NCI-H2227 (cell line): ENCODE measurements around the gene ACSF3.
"Not testable (repeated sequence)": the region's sequence is repeated elsewhere in the genome, so short reads cannot be mapped to it uniquely, and the experiment has no call there.

Experiments used
- DNase-seq: peaks from one replicate; lab custom pipeline; 2025; ENCODE audit not compliant: unreplicated experiment; lab: John Stamatoyannopoulos, UW

The ACSF3 gene

DNA sequence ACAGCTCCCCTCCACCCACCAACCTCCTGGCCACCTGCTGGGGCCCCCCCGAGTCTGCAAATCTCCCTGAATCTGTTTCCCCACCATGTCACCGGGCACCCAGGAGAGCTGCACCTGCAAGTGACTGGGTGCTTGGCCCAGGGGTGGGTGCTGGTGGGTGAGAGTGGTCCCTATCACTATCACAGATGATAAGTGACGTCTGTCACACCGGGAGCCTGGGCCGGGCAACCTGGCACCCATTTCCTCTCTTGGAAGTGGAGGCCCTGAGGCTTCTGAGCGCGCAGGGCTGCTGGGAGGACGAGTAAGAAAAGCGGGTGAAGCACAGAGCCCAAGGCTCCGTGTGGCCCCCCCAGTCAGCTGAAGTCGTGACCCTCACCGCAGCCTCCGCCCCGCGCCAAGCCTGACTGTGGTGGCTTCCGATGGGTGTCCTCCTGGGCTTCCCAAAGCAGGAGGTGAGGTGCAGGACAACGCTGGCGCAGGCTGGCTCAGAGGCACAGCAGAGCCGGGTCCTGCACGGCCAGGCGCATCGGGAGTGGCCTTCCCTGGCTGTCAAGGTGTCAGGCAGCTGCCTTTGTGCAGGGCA, 21.0 kb upstream of the ACSF3 start:
- DNase-seq: no peak

DNA sequence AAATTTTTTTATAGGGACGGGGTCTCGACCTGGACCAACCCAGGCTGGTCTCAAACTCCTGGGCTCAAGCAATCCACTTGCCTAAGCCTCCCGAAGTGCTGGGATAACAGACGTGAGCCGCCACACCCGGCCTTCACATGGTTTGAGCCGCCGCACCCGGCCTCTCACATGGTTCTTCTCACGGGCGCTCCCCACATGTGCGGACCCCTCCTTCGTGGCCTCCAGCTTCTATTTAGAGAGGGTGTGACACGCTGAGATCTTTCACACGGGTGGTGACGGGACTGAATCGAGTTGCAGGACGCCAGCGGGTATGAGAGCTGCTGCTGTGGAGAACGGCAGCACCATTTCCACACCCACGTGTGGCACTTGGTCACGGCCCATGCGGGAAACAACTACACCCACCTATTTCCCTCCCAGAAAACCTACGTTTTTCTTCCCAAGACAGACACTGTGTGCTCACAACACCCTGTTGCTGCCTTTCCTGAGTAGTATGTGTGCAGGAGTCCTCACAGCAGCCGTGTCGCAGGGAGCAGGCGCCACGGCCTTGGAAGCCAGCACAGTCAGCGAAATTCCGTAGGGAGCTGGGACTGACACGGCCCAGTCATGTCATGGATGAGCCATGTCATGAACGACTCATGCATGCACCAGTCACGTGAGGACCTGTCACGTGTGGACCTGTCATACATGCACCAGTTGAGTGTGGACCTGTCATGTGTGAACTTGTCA, 20.1 kb upstream of the ACSF3 start:
- DNase-seq: no peak

GRCh38 chr16:89074072-89074674, 19.5 kb upstream of the ACSF3 start:
- not testable (repeated sequence) for DNase-seq

DNA sequence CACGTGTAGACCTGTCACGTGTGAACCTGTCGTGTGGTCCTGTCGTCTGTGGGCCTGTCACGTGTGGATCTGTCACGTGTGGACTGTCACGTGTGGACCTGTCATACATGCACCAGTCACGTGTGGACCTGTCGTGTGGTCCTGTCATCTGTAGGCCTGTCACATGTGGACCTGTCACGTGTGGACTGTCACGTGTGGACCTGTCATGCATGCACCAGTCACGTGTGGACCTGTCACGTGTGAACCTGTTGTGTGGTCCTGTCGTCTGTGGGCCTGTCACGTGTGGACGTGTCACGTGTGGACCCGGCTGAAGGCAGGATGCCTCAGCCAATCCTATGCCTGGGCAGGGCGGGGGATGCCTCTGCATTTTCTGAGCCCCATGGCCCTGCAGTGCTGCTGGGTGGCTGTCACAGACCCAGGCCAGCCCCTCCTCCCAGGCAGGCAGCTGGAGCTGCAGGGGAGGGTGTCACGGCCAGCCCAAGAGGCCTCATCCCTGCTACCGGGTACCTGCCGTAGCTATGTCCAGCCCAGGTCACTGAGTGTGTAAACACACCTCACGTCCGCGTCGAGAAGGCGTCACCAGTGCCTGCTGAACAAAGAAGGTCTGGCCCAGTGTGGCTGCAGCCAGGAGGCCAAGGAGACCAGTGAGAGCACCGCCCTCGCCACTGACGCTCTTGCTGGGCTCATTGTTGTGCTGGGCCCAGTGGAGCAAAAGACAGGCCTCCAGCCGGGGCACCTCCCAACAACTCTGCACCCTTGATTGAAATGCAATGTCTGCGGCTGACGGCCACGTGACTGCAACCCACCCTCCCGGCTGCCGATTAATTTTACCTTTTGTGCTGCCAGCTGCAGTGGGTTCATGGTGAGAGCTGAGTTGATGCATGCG, 18.6 kb upstream of the ACSF3 start:
- DNase-seq: no peak

GRCh38 chr16:89076159-89076558, 17.5 kb upstream of the ACSF3 start:
- no peak for DNase-seq

GRCh38 chr16:89077076-89077475, 16.6 kb upstream of the ACSF3 start:
- no peak for DNase-seq

DNA sequence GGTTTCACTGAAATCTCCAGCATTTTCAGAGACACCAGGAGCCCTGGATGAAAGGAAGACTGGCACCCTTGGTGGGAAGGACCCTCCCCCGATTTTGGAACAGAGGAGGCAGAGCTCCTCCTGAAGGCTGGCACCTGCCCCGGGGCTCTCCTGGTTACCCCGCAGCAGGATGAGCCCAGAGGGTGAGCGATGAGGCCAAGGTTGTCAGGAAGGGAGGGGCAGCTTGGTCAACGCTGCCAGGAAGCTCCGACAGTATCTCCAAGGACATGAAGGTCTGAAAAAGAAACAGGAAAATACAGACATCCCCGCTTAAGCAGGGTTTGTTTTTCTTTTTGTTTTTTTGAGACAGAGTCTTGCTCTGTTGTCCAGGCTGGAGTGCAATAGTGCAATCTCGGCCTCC, 15.5 kb upstream of the ACSF3 start:
- DNase-seq: no peak

GRCh38 chr16:89079434-89079980, 14.1 kb upstream of the ACSF3 start:
- no peak for DNase-seq

DNA sequence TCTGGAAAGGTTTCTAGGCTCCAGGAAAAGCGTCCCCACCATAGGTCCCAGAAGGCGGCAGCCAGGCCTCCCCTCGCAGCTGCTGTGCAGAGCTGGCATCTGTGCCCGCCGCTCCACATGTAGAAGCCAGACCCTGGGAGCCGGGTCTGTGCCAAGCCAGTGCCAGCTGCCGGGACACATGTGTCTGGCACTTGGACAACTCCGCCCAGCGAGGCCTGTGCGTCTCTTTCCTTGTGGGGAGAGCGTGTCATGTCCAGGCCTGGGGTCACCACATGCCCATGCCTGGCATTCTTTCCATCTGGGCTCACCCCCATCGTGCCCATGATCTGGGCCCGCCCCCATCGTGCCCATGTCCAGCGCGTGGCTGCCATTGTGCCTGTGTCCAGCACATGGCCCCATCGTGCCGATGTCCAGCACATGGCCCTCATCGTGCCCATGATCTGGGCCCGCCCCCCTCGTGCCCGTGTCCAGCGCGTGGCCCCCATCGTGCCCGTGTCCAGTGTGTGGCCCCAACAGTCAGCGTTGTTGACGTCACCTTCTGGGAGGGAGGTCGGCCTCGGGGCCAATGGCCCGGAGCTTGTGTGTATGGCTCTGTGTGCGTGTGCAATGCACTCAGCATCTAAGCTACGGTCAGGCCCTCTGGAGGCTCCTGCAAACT, 13.3 kb upstream of the ACSF3 start:
- no peak for DNase-seq

GRCh38 chr16:89081556-89081955, 12.1 kb upstream of the ACSF3 start:
- DNase-seq: no peak

GRCh38 chr16:89084411-89084810, 9.2 kb upstream of the ACSF3 start:
- DNase-seq: no peak

DNA sequence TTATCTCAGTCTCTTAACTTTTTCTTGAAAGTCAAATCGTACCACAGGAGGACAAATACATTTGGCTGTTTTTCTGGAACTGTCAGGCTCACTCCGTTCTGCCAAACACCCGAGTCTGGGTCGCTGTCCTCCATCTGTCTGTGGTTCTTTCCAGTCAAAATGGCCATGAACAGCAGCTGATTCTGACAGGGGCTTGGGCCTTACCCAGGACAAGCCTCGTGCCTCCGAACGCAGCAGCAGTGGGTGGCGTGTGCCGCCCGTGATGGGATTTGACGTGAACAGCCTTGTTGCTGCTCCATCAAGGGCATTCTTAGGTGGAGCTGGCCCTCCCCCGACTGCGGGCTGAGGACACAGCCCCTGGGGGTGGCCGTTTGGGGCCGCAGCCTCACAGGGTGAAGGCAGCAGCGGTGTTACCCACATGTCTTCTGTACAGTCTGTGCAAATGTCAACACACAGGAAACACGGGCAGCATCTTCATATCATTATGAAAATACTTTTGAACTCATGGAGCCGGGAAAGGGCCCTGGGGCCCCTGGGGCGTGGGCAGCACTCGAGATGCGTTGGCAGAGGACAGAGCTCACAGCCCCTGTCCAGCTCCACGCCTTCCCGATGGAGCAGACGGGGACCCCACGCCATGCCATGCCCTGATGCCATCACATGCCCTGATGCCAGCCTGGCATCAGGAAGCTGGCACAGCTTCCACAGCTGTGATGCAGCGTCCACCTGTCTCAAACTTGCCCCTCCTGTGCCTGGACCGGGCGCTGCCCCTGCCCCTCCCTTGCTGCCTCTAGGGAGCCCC, 8.6 kb upstream of the ACSF3 start:
- no peak for DNase-seq

DNA sequence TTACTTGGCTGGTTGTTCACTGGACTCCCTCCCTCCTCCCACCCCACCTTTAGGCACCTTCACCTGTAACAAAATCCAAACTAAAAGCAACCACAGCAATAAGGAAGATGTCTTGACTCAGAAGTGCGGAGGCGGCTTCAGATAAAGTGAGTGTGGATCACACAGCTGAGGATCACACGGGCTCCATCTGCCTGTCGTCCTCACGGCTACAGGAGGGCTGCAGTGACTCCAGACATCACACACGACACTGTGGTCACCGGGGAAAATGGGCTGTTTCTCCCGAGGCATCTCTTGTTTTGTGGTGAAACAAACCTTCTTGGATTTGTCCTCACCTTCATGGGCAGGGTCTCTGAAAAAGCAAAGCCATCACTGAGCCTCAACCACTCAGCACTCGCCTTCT, 7.9 kb upstream of the ACSF3 start:
- DNase-seq: no peak

- DNase-seq: no peak
Observed at GRCh38 chr16:89087922-89088497, 5.6 kb upstream of the ACSF3 start.

DNA sequence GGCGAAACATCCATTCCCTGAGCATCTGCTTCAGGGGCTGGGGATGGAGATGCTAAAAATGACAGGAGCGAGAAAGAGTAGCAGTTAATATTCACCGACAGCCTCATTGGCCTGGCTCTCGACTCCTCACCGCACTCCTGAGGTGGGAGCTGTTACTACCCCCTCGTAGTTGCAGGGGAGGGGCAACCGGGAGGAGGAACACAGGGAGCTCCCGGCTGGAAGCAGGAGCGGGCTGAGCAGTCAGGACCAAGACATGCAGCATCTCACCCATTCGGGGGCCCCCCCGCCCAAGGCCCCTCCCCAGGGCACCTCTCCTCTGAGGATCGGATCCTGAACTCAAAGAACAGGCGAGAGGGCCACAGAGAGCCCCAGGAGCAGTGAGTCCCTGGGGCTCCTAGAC, 4.5 kb upstream of the ACSF3 start:
- peak; percentile 20 for DNase-seq

- DNase-seq: no peak
Observed at GRCh38 chr16:89090182-89090630, 3.4 kb upstream of the ACSF3 start.

DNA sequence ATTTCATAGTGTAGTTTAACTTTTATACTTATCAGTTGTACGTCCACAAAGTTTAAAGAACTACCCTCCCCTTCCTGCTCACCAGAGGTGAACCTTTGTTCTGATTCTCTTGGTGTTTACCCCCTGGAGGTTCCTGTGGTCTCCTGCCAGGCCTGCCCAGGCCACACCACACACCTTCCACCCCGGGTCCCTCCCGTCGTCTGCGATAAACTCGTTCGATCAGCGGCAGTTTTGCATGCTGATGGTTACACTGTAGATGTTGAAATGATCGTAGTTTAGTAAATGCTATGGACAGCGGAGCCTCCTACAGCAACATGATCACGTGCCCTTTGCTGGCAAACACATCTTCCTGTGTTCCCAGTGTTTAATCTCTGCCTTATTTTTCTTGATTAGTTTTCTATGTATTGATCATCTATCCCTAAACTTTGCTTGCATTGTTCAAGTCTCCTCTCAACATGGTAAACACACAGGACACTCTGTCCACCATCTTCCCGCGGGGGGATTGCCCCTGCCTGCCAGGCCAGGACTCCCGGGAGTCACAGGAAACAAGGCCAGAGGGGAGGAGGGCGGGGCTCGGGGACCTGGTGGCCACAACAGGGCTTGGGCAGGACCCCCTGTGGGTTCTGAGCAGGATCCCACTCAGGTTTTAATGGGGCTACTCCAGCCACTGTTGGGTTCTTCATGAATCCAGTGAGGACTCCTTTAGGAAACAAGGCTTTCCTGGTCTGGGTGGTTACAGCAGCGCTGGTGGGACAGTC, 2.8 kb upstream of the ACSF3 start:
- DNase-seq: no peak

GRCh38 chr16:89092013-89092412, 1.6 kb upstream of the ACSF3 start:
- DNase-seq: no peak

- not testable (repeated sequence) for DNase-seq
Observed at GRCh38 chr16:89093252-89093601, 425 bp upstream of the ACSF3 start.
